GM12891 (cell line): Measurements from ENCODE around the gene REXO5.

Source experiments
- DNase-seq: peaks from one replicate; pipeline ENCODE4 v3.0.0; 2011; ENCODE audit warnings: low spot score; ENCODE audit not compliant: insufficient read length
- FAIRE-seq: peaks from 2 replicates; lab custom pipeline; 2011; peaks lifted over from hg19 to GRCh38; lab: Jason Lieb, UNC
- PAX5 ChIP-seq: IDR thresholded peaks from 2 replicates; pipeline ENCODE4 v1.6.1; 2011; ENCODE audit warnings: low read length, moderate library complexity, mild to moderate bottlenecking; ENCODE audit not compliant: insufficient read depth, severe bottlenecking
- POLR2A ChIP-seq: IDR thresholded peaks from 2 replicates; pipeline ENCODE4 v1.6.1; 2011; ENCODE audit warnings: low read depth, low read length, control low read depth
- POLR2AphosphoS5 ChIP-seq: IDR thresholded peaks from 2 replicates; pipeline ENCODE4 v1.6.1; 2011; ENCODE audit warnings: low read depth, low read length, control low read depth
- POU2F2 ChIP-seq: IDR thresholded peaks from 2 replicates; pipeline ENCODE4 v1.6.1; 2011; ENCODE audit warnings: low read depth, mild to moderate bottlenecking, control low read depth, low read length, moderate library complexity
- SPI1 ChIP-seq: IDR thresholded peaks from 2 replicates; pipeline ENCODE4 v1.6.1; 2011; ENCODE audit warnings: low read depth, low read length, control low read depth
- TAF1 ChIP-seq: IDR thresholded peaks from 2 replicates; pipeline ENCODE4 v1.6.1; 2011; ENCODE audit warnings: low read depth, low read length, control low read depth

The REXO5 gene

DNA sequence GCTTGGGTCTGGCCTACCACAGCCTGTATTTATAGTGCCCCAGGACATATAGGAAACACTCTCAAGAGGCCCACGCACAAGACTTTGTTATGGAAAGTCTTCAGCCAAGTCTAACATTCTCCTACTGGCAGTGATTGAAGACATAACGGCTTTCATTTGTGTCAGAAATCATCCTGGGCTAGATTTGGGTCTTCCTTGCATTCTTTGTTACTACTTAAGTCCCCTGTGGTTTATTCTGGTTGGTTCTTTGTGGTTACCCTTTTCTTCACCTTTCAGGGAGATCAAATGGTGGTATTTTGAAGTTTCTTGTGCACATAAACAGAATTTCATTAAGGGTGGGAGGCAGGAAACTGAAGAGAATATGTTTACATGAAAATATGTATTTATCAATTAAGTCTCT, 37.7 kb downstream of the REXO5 start:
- DNase-seq (no peak), FAIRE-seq (no peak)
- TF ChIP-seq POLR2AphosphoS5 (no peak), POU2F2 (no peak), PAX5 (no peak), TAF1 (no peak), SPI1 (no peak), POLR2A (no peak)

DNA sequence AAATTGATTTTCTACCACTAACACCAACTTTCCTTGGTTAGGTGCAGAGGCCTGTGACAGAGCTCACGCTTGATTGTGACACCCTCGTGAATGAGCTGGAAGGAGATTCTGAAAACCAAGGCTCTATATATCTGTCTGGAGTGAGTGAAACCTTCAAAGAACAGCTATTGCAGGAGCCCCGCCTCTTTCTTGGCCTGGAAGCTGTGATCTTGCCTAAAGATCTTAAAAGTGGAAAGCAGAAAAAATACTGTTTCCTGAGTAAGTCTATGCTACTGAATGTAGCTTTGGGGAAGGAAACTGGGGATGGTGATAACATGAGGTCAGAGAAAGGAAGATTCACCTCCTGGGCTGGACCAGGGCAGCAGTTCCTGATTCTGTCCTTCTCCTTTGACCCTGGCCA, 38.3 kb downstream of the REXO5 start:
- no peak for FAIRE-seq
- TF ChIP-seq POLR2AphosphoS5, result no peak
- no peak for TF ChIP-seq PAX5
- no peak for TF ChIP-seq POU2F2
- no peak for TF ChIP-seq POLR2A
- TF ChIP-seq SPI1, result no peak
- TF ChIP-seq TAF1, result no peak
- DNase-seq, result no peak

DNA sequence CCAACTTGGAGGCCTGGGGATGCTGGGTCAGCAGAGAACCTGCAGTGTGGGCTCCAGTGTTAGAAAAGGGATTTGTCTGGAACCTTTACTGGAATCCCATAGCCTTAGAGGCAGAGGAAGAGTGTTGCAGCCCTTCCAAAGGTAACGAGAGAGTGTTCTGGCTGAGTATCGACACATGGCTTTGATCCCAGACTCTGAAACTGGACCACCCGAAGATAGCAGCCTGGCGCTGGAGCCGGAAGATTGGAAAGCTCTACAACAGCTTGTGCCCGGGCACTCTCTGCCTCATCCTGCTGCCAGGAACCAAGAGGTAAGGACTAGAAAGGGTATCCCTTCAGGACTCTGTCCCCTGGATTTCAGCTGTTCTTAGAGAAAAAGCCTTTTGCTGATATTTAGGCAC, 39.7 kb downstream of the REXO5 start:
- DNase-seq (no peak), FAIRE-seq (no peak)
- TF ChIP-seq POLR2A, result no peak
- TF ChIP-seq TAF1, result no peak
- no peak for TF ChIP-seq POLR2AphosphoS5
- TF ChIP-seq POU2F2, result no peak
- TF ChIP-seq PAX5, result no peak
- no peak for TF ChIP-seq SPI1

DNA sequence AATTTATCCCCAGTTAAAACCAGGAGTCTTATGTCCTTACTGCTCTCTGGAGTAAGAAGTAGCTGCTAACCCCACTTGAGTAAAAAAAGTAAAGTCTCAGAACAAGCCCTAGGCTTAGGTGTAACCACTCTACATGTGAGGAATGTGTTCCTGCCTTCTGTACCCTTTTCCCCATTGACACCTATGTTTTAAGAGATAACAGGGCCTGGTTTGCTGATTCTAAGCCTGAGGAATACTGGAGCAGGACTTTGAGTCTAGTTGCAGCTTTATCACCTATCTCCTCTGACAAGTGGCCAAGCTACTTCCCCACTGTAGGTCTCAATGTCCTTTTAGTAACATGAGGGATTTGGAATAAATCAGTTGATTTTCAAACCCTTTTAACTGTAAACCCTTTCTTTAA, 40.2 kb downstream of the REXO5 start:
- DNase-seq (no peak), FAIRE-seq (no peak)
- TF ChIP-seq POU2F2 (no peak), PAX5 (no peak), POLR2A (no peak), POLR2AphosphoS5 (no peak), TAF1 (no peak), SPI1 (no peak)

DNA sequence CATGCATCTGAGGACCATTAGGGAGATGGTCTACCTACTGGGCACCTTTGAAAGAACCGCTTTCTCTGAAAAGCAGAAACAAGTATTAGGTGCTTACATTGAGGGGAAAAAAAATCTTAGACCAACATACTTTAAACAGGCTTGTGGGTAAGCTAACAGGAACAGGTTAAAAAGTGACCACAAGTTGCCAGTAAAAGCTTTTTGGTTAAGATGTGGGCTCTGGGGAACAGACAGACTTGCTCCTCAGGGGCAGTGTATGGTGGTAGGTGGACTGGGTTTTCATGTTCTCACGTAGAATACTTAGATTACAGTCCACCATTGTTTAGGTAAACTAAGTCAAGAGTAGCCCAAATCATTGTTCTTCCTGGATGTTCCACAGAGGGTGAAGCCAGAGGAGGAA, 41.2 kb downstream of the REXO5 start:
- DNase-seq (no peak), FAIRE-seq (no peak)
- TF ChIP-seq POU2F2, result no peak
- TF ChIP-seq SPI1, result peak; percentile 6; the same call in 1 of the 2 replicates
- TF ChIP-seq POLR2A, result no peak
- no peak for TF ChIP-seq TAF1

DNA sequence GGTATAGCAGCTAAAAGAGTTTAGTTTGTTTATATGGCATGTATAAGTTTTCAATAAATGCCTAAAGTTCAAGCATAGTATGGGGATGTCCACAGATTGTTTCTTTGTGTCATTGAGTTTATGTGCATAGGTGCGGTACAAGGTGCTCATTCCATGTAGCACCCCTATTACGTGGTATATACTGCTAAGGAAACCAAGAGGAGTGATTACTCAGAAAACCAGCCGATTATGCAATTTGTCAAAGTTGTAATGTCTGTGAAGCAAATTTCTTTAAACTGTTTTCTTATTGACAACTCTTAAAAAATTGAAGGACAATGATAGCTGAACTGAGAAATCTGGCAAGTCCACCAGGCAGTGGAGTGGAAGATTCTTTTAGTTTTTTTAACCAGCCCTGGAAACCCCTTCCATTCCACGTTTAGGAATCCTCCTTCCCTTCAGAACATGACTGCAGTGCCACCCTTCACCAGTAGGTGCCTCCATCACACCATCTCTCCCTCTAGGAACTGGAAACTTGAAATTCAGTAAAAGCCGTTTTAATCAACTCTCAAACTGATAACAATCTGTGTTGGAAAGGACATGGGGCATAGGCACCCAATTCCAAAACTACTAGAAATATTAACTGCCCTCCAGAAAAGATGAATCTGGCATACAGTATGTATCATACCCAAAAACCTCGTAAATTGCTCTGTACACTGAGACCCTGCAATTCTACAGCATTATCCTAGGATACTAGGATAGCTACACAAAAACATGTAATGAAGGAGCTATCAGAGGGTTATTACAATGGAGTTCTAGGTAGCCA, 43.5 kb downstream of the REXO5 start:
- no peak for TF ChIP-seq PAX5
- TF ChIP-seq POLR2AphosphoS5, result no peak
- no peak for TF ChIP-seq SPI1
- no peak for TF ChIP-seq TAF1
- no peak for TF ChIP-seq POU2F2
- no peak for TF ChIP-seq POLR2A
- DNase-seq, result no peak
- peak; percentile 87 for FAIRE-seq

DNA sequence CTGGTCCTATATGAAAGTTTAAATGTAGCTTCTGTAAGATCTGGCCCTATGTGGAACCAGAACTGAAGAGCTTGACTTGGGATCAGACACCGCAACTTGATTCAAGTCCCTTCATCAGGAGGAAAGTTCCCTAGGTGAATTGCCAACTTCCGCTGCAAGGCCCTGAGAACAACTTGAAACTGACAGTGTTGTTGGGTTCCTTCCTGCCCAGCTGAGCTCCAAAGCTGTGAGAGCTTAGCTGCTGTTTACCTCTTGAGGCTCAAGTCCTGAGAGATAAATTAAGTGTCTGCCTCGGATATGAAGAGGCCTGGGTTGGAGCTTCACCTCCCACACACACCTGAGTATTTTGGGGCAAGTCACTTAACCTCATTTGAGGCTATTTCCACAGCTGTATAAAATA, 44.7 kb downstream of the REXO5 start:
- DNase-seq (no peak), FAIRE-seq (no peak)
- no peak for TF ChIP-seq POLR2A

DNA sequence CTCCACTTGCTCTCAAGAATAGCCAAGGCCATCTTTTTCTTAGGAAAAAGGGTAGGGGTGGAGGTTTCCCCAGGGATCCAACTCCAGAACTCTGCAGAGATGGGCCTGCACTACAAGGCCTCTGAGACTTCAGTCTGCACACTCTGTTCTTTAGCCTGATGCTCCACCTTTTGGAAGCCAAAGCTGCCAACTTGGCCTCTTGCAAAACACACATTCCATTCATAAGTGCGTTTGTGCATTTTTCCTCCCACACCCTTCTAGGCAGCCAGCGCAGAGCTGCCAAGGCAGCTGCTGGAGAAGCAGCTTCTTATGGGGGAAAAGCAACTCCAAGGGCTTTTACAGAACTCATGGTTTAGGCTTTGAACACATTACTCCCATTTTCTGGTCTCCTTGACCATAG, 45.3 kb downstream of the REXO5 start:
- TF ChIP-seq POLR2A (no peak), POU2F2 (no peak), PAX5 (no peak)
- no peak for FAIRE-seq
- no peak for DNase-seq

DNA sequence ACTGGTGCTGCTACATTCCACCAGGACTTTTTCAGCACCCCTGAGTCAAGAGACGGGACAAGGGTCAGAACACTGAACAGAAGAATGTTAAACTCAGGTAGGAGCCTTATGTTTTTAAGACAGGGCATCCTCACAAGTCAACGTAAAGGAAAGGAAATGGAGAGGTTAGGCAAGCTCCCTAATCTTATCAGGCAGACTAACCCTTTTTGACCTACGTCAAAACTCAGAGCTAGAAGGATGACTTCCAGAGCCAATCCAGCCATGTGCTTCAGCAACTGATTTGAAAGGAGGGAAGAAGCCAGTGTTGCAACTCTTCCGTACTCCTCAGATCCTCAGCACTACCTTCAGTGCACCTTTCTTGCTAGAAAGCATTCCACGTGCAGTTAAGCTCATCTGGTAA, 46.8 kb downstream of the REXO5 start:
- DNase-seq (no peak), FAIRE-seq (no peak)
- TF ChIP-seq POLR2AphosphoS5, result no peak
- TF ChIP-seq POU2F2, result no peak

DNA sequence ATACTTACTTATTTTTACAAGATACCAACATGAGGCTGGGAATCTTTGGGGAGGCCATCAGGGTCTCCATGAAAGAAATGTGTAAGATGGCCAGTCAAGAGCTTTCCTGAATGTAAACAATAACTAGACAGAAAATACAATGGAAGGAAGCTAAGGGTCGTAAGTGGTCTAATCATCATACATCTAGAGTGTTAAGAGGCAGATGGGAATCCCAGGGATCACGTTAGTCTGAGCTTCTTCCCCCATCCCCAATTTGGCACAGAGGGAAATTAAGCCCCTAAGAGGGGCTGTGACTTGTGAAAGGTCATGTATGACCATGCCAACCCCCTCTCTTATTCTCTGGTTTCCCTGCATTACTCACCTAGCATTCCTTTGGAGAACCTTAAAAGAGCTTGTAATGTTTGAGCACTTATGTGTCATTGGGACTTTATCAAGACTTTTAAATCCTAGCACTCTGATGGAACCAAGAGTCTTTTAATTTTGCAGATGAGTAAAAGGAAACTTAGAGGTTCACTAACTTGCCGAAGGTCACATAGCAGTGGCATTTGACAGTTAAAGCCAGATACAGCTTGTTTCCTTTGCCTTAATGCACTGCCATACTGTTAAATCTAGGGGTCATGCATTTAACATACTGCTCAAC, 47.8 kb downstream of the REXO5 start:
- no peak for DNase-seq
- TF ChIP-seq POLR2A (no peak), POLR2AphosphoS5 (no peak), POU2F2 (no peak), TAF1 (no peak), PAX5 (no peak), SPI1 (no peak)
- no peak for FAIRE-seq
